GM12878 (cell line): ENCODE measurements around the gene PLEKHA1. TPM values are rescaled to one million over a fixed set of nuclear protein-coding genes. Genes with fewer than 3 reads are reported as not detected.

Experiments used
- ATAC-seq: fragments of 200-7000 bp; cut with Tn5 transposase; 3 replicates; pipeline ENCODE4 v1.9.1; 2020; ENCODE audit warnings: mild to moderate bottlenecking, moderate library complexity
- BruUV-seq: library from RNA; stranded (reverse); fragments of 400-500 nt; replicated peaks from 2 replicates; lab custom pipeline; 2021; lab: Mats Ljungman, UMichigan
- CTCF ChIA-PET: fragments of 300-600 bp; sonication (Branson Sonifier 250); formaldehyde crosslinking; extraction: SDS; loops from one replicate; lab custom pipeline; 2021; ENCODE audit warnings: inconsistent platforms; lab: Yijun Ruan, JAX
- POLR2A ChIA-PET: fragments of 350-600 bp; formaldehyde crosslinking; extraction: SDS; loops from one replicate; lab custom pipeline; 2021; ENCODE audit warnings: inconsistent platforms; lab: Charles Lee
- RAD21 ChIA-PET: fragments of 300-600 bp; sonication (Branson Sonifier 250); formaldehyde crosslinking; loops from one replicate; lab custom pipeline; 2023; ENCODE audit warnings: antibody characterized with exemption; ENCODE audit not compliant: unreplicated experiment; lab: Charles Lee
- SMC1A ChIA-PET: fragments of 300-600 bp; sonication (Branson Sonifier 250); formaldehyde crosslinking; loops from one replicate; lab custom pipeline; 2023; ENCODE audit not compliant: unreplicated experiment, uncharacterized antibody; lab: Charles Lee
- DNase-seq: peaks from one replicate; pipeline ENCODE4 v3.0.0-alpha.2; 2011; ENCODE audit warnings: low read depth, low spot score
- FAIRE-seq: peaks from 3 replicates; lab custom pipeline; 2011; peaks lifted over from hg19 to GRCh38; lab: Jason Lieb, UNC
- H2AFZ ChIP-seq: 2 replicates; pipeline ENCODE4 v1.6.0; 2011; ENCODE audit warnings: low read depth, low read length, control low read depth; ENCODE audit not compliant: control insufficient read depth
- H3K27ac ChIP-seq: 2 replicates; pipeline ENCODE4 v1.5.1; 2011; ENCODE audit warnings: control low read depth; ENCODE audit not compliant: control insufficient read depth, insufficient read depth
- H3K27me3 ChIP-seq, 2 experiments: replicated peaks in 1 of 2; 2 replicates each; pipeline versions ENCODE4 v1.6.0 to v1.6.1; 2011; ENCODE audit warnings: low read length in 1 of 2; ENCODE audit not compliant: control insufficient read depth in 2 of 2, insufficient read depth in 2 of 2
- H3K36me3 ChIP-seq, 2 experiments: 2 replicates each; pipeline ENCODE4 v1.5.1; 2011; ENCODE audit warnings: low read length in 1 of 2; ENCODE audit not compliant: control insufficient read depth in 2 of 2, insufficient read depth in 2 of 2
- H3K4me1 ChIP-seq: 2 replicates; pipeline ENCODE4 v1.6.1; 2011; ENCODE audit warnings: mild to moderate bottlenecking, low read length, moderate library complexity, mixed read lengths; ENCODE audit not compliant: control insufficient read depth, insufficient read depth
- H3K4me2 ChIP-seq: 2 replicates; pipeline ENCODE4 v1.6.0; 2011; ENCODE audit warnings: control low read depth; ENCODE audit not compliant: control insufficient read depth, insufficient read depth
- H3K4me3 ChIP-seq: fragments of 200-600 bp; sonication (generic); 2 replicates; pipeline ENCODE4 v1.5.1; 2016
- H3K79me2 ChIP-seq: 2 replicates; pipeline ENCODE4 v1.6.0; 2011; ENCODE audit warnings: low read length; ENCODE audit not compliant: control insufficient read depth, insufficient read depth
- H3K9ac ChIP-seq: 2 replicates; pipeline ENCODE4 v1.8.0; 2011; ENCODE audit warnings: low read length, control low read depth, mixed read lengths; ENCODE audit not compliant: control insufficient read depth, insufficient read depth
- H3K9me3 ChIP-seq: replicated peaks from 3 replicates; pipeline ENCODE4 v1.5.1; 2011; ENCODE audit warnings: mild to moderate bottlenecking, low read length; ENCODE audit not compliant: control insufficient read depth, insufficient read depth
- H4K20me1 ChIP-seq: 2 replicates; pipeline ENCODE4 v1.6.0; 2011; ENCODE audit not compliant: control insufficient read depth, insufficient read depth
- CBX5 ChIP-seq: sonication (generic); IDR thresholded peaks from 2 replicates; pipeline ENCODE4 v1.6.1; 2016; ENCODE audit warnings: low read depth, moderate library complexity, mild to moderate bottlenecking, inconsistent platforms
- E2F8 ChIP-seq: fragments of 450-650 bp; IDR thresholded peaks from 2 replicates; pipeline ENCODE4 v1.6.1; 2018; ENCODE audit warnings: mild to moderate bottlenecking, low read depth, moderate library complexity; ENCODE audit not compliant: partially characterized antibody
- NFXL1 ChIP-seq: fragments of 450-650 bp; IDR thresholded peaks from 2 replicates; pipeline ENCODE4 v1.6.1; 2017; ENCODE audit warnings: antibody characterized with exemption, mild to moderate bottlenecking, borderline replicate concordance
- SIX5 ChIP-seq: IDR thresholded peaks from 2 replicates; pipeline ENCODE4 v1.6.1; 2011; ENCODE audit warnings: mild to moderate bottlenecking, low read depth, low read length, moderate library complexity; ENCODE audit not compliant: severe bottlenecking
- SMARCA5 ChIP-seq: fragments of 450-650 bp; IDR thresholded peaks from 2 replicates; pipeline ENCODE4 v1.6.1; 2017; ENCODE audit warnings: mild to moderate bottlenecking
- ZBTB11 ChIP-seq: fragments of 450-650 bp; formaldehyde crosslinking; IDR thresholded peaks from 2 replicates; pipeline ENCODE4 v1.5.0; 2022; ENCODE audit warnings: mild to moderate bottlenecking, missing genetic modification characterization
- ZNF687 ChIP-seq: fragments of 450-650 bp; IDR thresholded peaks from 2 replicates; pipeline ENCODE4 v1.6.1; 2017; ENCODE audit warnings: mild to moderate bottlenecking, moderate library complexity
- WGBS: methylation state at CpG from one replicate; pipeline ENCODE4 v1.1.6; 2016; ENCODE audit warnings: low lambda C conversion rate; ENCODE audit not compliant: insufficient replicate concordance, insufficient coverage; ENCODE audit errors: missing lambda C conversion rate; 5-methylcytosine and 5-hydroxymethylcytosine counted together
- in situ Hi-C: fragments of 300-500 bp; cut with MboI; formaldehyde crosslinking; loops from 9 replicates; pipeline ENCODE4 v1.14.3; 2018; ENCODE audit warnings: mixed read lengths
- intact Hi-C: fragments of 100-400 bp; cut with micrococcal nuclease; formaldehyde crosslinking; loops from one replicate; pipeline ENCODE4 v1.14.2; 2022; ENCODE audit not compliant: unreplicated experiment
- polyA plus RNA-seq, 11 experiments: library from polyadenylated mRNA; depleted of rRNA in 4 of 11; unstranded in 6 of 11; stranded (reverse) in 5 of 11; fragments of >200 nt; fragmentation: Nextera tagmentation in 4 of 11; fragmentation: Illumina TruSeq in 1 of 11; extraction: Ambion mirVana in 4 of 11; extraction: Trizol in 1 of 11; gene quantifications; 1 replicate in 1 of 11; 2 replicates in 10 of 11; pipeline versions ENCODE4 v1.2.1 to v1.2.3, GENCODE V29; 2011 to 2016; ENCODE audit warnings: inconsistent platforms in 2 of 11, missing spikeins in 2 of 11, low read depth in 1 of 11
- total RNA-seq, 4 experiments: library from RNA; depleted of rRNA in 3 of 4; stranded (reverse); fragments of >200 nt in 3 of 4; fragmentation: Illumina TruSeq in 1 of 4; extraction: Trizol in 1 of 4; gene quantifications; 2 replicates each; pipeline versions ENCODE4 v1.2.1 to v1.2.3, GENCODE V29; 2013 to 2021

Gene PLEKHA1
- total and polyA plus RNA-seq, 10 of the 15 experiments (the other 5 are each of a cell fraction or from before 2014, with no cell fraction given), result 0.15 to 6.0 (median 0.32) TPM

- TF ChIP-seq ZBTB11 (CRISPR knock-in tag), result no peak
- no peak for TF ChIP-seq ZNF687
- TF ChIP-seq SMARCA5, result no peak
- TF ChIP-seq SIX5, result no peak
Measured at GRCh38 chr10:122380703-122381102, 6.2 kb downstream of the PLEKHA1 start (continued).

DNA sequence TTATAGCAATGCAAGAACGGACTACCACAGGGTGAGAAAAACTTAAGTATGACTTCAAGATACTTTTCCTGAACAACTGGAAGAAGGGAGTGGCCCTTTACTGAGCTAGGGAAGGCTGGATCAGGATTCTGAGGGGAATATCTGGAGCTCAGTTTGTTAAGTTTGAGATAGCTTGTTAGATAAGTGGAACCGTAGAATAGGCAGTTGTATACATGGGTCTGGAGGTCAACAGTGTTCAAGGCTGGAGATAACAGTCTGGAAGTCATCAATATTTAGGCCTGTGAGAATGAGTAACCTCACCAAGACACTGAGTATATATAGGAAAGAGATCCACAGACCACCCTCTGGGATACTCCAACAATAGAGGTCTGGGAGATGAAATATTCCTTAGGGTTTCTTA is 7.2 kb downstream of the PLEKHA1 start:
- H3K4me3 ChIP-seq, result no peak overlapping the region
- no TSS peak for BruUV-seq
- intact Hi-C loops, result no loop called here
- H3K36me3 ChIP-seq, result no peaks in the 10 kb centered on the region
- RAD21 ChIA-PET, result no interaction called here
- POLR2A ChIA-PET, result interaction anchor here (0.6 kb wide), 1 partner anchor 47 kb away, joined by 3 read pairs; no protein-coding TSS in a partner anchor
- DNase-seq, result no peak
- no peak overlapping the region for H2AFZ ChIP-seq
- H3K27ac ChIP-seq, result no peak overlapping the region
- 77% methylated on average over 2 of the region's 2 CpGs for WGBS
- H3K79me2 ChIP-seq, result no peaks in the 10 kb centered on the region
- no peaks in the 10 kb centered on the region for H4K20me1 ChIP-seq
- no peak for FAIRE-seq
- no peak overlapping the region for H3K4me2 ChIP-seq
- no peaks in the 10 kb centered on the region for H3K4me1 ChIP-seq
- SMC1A ChIA-PET, result no interaction called here
- H3K27me3 ChIP-seq, result no peaks in the 10 kb centered on the region; a peak in 1 of 4 replicates
- no peak overlapping the region for H3K9ac ChIP-seq
- in situ Hi-C loops, result no loop called here
- no peaks in the 10 kb centered on the region for H3K9me3 ChIP-seq
- CTCF ChIA-PET, result no interaction called here
- ATAC-seq, result no peak
- no peak for TF ChIP-seq CBX5
- TF ChIP-seq ZNF687, result no peak
- no peak for TF ChIP-seq NFXL1
- TF ChIP-seq E2F8, result no peak
